HCT116 (cell line): ENCODE results near the gene ZNF516.

Experiments used
- EZH2 ChIP-seq: fragments of 200-600 bp; sonication (generic); IDR thresholded peaks from 2 replicates; pipeline ENCODE4 v1.6.1; 2017; ENCODE audit warnings: antibody characterized with exemption, mixed run types
- EZH2phosphoT487 ChIP-seq: fragments of 200-600 bp; IDR thresholded peaks from 2 replicates; pipeline ENCODE4 v1.6.1; 2018; ENCODE audit warnings: antibody characterized with exemption, borderline replicate concordance
- JUND ChIP-seq: IDR thresholded peaks from 2 replicates; pipeline ENCODE4 v1.6.1; 2012
- POLR2A ChIP-seq: IDR thresholded peaks from 2 replicates; pipeline ENCODE4 v1.7.0; 2011; ENCODE audit warnings: borderline replicate concordance; ENCODE audit not compliant: insufficient read depth, insufficient read length; ENCODE audit errors: extremely low read depth
- POLR2AphosphoS5 ChIP-seq: IDR thresholded peaks from 2 replicates; pipeline ENCODE4 v1.6.1; 2011; ENCODE audit warnings: mild to moderate bottlenecking, low read depth, low read length, moderate library complexity
- RAD21 ChIP-seq: IDR thresholded peaks from 2 replicates; pipeline ENCODE4 v1.6.1; 2012; ENCODE audit warnings: low read depth, mild to moderate bottlenecking
- SP1 ChIP-seq: IDR thresholded peaks from 2 replicates; pipeline ENCODE4 v1.6.1; 2012; ENCODE audit warnings: low read depth
- TCF7L2 ChIP-seq: IDR thresholded peaks from 2 replicates; pipeline ENCODE4 v1.7.0; 2011; ENCODE audit warnings: borderline replicate concordance, inconsistent platforms; ENCODE audit not compliant: insufficient read depth, insufficient read length; ENCODE audit errors: extremely low read depth
- YY1 ChIP-seq: IDR thresholded peaks from 2 replicates; pipeline ENCODE4 v1.6.1; 2011; ENCODE audit warnings: low read length, low read depth, moderate library complexity, mild to moderate bottlenecking; ENCODE audit not compliant: insufficient replicate concordance; ENCODE audit errors: extremely low read depth
- TF ChIP-seq, protein P1 (sequence below), 3 experiments: fragments of 200-600 bp in 1 of 3; sonication (generic) in 1 of 3; IDR thresholded peaks in 2 of 3; conservative IDR thresholded peaks in 1 of 3; 2 replicates each; pipeline ENCODE4 v1.5.1; 2012 to 2017; ENCODE audit warnings: low read depth in 2 of 3, low read length in 2 of 3, antibody characterized with exemption in 1 of 3, borderline replicate concordance in 1 of 3, control low read depth in 1 of 3, mild to moderate bottlenecking in 1 of 3, mixed read lengths in 1 of 3, mixed run types in 1 of 3, moderate library complexity in 1 of 3; ENCODE audit not compliant: insufficient read depth in 1 of 3
- TF ChIP-seq, protein P2 (sequence below): IDR thresholded peaks from 2 replicates; pipeline ENCODE4 v1.6.1; 2012; ENCODE audit warnings: low read depth

DNA sequence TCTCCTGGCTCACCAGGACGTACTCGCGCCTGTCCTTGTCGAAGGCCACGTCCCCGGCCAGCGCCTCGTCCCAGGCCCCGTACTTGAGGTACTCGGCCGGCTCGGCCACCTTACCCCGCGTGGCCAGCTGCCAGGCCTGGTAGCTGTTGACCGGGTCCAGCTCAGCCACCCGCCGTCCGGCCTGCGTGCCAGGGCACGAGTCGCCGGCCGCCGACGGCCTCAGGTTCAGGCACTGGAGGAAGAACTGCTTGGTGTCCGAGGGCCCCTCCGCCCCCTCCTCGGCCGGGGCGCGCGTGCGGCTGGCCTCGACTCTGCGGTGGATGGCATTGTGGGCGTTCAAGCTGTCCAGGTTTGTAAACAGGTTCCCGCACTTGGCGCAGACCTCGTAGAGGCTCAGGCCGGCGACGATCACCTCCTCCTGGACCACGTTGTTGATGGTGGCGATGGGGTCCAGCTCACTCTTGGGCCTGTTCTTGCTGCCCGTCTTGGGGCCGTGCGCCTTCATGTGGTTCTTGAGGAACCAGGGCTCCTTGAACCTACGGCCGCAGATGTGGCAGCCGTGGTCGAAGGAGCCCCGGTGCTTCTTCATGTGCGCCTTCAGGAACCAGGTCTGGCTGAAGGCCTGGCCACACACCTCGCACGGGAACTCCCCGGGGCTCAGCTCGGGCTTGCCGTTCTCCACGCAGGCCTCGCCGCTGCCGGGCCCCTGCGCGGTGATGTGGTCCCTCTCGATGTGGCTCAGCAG is 53.2 kb downstream of the ZNF516 start:
- TF ChIP-seq SP1 (no peak), JUND (no peak), EZH2 (no peak), POLR2A (no peak), EZH2phosphoT487 (no peak), RAD21 (no peak), YY1 (no peak), POLR2AphosphoS5 (no peak), TCF7L2 (no peak)
- TF ChIP-seq, protein P1, sequence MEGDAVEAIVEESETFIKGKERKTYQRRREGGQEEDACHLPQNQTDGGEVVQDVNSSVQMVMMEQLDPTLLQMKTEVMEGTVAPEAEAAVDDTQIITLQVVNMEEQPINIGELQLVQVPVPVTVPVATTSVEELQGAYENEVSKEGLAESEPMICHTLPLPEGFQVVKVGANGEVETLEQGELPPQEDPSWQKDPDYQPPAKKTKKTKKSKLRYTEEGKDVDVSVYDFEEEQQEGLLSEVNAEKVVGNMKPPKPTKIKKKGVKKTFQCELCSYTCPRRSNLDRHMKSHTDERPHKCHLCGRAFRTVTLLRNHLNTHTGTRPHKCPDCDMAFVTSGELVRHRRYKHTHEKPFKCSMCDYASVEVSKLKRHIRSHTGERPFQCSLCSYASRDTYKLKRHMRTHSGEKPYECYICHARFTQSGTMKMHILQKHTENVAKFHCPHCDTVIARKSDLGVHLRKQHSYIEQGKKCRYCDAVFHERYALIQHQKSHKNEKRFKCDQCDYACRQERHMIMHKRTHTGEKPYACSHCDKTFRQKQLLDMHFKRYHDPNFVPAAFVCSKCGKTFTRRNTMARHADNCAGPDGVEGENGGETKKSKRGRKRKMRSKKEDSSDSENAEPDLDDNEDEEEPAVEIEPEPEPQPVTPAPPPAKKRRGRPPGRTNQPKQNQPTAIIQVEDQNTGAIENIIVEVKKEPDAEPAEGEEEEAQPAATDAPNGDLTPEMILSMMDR (IDR thresholded peaks at IDR 0.05 in 2 of 3, conservative IDR thresholded peaks at IDR 0.05 in 1 of 3; ENCODE audit: borderline replicate concordance in 1 of 3, insufficient read depth in 1 of 3, low read depth in 2 of 3, low read length in 2 of 3): no peak
- TF ChIP-seq, protein P2, sequence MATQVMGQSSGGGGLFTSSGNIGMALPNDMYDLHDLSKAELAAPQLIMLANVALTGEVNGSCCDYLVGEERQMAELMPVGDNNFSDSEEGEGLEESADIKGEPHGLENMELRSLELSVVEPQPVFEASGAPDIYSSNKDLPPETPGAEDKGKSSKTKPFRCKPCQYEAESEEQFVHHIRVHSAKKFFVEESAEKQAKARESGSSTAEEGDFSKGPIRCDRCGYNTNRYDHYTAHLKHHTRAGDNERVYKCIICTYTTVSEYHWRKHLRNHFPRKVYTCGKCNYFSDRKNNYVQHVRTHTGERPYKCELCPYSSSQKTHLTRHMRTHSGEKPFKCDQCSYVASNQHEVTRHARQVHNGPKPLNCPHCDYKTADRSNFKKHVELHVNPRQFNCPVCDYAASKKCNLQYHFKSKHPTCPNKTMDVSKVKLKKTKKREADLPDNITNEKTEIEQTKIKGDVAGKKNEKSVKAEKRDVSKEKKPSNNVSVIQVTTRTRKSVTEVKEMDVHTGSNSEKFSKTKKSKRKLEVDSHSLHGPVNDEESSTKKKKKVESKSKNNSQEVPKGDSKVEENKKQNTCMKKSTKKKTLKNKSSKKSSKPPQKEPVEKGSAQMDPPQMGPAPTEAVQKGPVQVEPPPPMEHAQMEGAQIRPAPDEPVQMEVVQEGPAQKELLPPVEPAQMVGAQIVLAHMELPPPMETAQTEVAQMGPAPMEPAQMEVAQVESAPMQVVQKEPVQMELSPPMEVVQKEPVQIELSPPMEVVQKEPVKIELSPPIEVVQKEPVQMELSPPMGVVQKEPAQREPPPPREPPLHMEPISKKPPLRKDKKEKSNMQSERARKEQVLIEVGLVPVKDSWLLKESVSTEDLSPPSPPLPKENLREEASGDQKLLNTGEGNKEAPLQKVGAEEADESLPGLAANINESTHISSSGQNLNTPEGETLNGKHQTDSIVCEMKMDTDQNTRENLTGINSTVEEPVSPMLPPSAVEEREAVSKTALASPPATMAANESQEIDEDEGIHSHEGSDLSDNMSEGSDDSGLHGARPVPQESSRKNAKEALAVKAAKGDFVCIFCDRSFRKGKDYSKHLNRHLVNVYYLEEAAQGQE: no peak
